GM19193 (cell line): ENCODE results near the gene ETF1.

Experiments used
- POLR2A ChIP-seq: IDR thresholded peaks from 4 replicates; pipeline ENCODE4 v1.6.1; 2011; ENCODE audit not compliant: insufficient read depth, insufficient read length; ENCODE audit errors: extremely low read depth

Gene ETF1

DNA sequence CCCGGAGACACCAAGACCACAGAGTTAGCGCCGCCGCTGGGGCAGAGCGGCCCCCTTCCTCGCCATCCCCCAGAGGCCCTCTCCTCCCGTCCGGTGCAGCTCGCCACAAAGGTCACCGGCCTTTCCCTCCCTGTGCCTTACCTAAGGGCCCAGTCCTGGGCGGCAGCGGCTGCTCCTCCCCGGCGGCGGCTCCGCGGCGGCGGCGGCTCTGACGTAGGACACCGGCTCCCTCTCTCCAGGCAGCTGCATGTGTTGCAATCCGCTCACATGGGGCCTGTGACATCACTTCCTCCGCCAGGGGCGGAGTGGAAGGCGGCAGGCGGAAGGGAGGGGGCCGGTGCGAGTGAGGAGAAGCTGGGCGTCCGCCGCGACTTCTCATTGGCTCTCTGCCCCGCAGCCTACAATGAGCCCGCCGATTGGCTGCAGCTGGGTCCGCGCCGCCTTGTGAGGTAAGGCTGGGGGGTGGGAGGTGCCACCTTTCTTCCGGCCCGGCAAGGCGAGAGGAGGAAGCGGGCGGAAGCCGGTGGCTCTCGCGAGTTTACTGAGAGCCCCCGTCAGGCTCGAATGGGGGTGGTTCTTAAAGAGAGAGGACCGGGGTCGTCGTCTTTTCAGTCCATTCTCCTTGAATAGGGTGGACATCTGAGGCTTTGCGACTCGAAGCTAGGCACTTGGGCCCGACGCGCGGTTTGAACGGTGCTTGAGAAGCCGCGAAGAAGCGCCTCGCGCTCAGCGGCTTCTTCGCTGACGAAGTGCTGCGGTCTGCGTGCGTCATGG lies at the start of gene ETF1:
ETF1 (minus strand) TSS at position 281 of the 774 bp plus-strand sequence. CDS start 318 bp downstream, outside the sequence.
- TF ChIP-seq POLR2A: peak; percentile 68

DNA sequence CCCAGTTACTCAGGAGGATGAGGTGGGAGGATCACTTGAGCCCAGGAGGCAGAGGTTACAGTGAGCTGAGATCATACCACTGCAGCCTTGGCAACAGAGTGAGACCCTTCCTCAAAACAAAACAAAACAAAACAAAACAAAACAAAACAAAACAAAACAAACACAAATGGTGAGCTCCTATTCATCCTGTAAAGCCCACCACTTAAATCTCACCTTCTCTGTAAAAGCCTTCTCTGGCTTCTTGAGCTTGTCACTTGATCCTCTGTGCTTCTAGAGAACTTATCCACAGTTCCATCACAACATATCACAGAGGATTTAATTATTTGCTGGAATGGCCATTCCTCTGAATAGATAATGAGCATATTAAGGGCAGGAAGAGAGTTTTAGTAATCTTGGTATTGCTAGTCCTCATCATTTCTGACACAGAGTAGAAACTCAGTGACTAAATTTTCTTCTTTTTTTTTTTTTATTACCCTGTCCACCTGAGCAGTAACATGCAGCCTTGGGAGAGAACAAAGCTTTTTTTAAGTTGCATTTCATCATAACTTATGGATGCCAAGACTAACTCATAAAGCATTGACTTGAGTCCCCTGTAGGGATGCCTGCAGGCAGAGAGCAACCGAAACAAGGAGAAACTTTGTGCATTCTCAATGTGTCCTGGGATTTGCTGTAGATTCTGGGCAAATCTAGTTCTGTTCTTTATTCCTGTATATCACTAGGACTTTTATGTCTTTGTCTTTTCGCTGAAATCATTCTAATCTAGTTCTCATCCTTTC lies 45.2 kb upstream of the ETF1 start:
- TF ChIP-seq POLR2A: no peak

DNA sequence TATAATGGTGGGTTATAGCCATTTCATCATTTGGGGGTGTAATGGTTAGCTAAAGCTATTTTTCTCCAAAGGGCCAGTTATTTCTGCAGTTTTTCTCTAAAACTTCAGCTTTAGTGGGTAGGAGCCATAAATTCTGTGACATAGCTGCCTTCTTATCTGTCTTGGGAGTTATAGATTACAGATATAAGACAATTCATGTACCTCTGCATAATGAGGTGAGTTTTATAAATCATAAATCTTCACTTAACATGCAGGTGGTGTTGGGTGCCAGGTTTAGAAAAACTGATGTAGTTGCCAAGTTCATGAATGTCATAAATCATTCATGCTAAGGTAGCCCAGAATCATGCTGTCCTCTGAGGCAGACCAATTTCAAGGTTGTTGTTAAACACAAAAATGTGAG lies 42.1 kb upstream of the ETF1 start:
- TF ChIP-seq POLR2A: no peak

DNA sequence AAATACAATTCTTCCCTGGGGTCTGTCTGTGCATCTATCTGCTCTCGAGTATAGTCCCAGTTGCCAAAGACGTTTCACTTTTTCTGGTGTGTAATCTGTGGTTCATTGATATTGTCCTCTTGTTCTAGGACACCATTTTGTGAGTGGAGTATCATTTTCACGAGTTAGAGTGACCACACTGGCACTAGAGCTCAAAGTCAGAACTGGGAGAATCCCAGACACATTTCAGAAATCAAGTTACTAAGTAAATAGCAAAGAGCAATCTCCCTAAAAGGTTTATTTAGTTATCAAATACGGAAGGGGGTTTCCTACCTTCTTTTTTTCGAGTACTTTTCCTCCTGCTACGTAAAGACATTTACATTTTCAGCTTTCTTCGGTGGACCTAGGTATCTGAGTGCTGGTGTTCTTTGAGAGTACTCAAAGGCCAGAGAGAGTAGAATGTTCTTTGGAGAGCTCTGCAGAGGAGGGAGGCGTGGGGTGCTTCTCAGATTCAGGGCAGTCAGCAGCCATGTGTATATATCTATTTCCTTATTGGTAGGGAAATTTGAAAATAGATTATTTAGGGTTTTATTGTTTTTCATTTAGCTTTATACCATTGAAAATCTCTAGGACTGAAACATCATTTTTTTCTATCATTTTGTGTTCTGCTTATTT lies 41.1 kb upstream of the ETF1 start:
- TF ChIP-seq POLR2A: no peak

DNA sequence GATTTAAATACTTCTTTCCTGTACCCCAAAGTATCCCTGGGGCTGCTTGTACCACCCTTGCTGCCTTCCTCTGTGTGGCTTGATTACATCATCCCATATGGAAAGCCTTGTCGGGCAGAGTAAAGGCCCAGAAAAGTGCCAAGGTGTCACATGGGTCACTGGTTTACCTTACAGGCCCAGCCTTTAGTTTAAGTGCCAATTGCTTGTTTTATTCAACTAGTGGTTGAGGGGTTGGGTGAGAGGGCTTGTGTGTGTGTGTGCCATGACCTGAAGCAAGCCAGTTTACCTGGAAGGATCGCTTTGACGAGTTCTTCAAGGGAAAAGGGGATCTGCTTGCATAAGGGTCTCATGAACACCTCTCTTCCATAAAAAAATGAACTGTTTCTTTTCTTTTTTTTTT lies 39.9 kb upstream of the ETF1 start:
- TF ChIP-seq POLR2A: no peak

DNA sequence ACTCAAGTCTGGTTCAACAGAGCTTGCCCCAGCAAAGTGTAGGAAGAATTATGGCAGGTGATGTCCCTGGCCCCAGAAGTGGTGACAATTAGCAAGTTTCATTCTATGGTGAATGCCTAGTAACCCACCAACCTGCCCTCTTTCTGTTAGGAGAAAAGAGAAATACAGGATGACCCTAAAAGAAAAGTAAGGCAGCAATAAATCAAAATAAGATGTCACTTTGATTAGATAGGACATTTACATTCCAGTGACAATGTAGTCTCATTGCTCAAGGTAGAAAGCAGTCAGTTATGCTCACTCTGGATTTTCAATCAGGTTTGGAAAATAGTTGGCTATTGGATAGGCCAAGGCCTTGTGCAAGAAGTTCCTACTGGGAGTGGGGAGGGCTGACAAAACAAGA lies 37.7 kb upstream of the ETF1 start:
- TF ChIP-seq POLR2A: no peak

DNA sequence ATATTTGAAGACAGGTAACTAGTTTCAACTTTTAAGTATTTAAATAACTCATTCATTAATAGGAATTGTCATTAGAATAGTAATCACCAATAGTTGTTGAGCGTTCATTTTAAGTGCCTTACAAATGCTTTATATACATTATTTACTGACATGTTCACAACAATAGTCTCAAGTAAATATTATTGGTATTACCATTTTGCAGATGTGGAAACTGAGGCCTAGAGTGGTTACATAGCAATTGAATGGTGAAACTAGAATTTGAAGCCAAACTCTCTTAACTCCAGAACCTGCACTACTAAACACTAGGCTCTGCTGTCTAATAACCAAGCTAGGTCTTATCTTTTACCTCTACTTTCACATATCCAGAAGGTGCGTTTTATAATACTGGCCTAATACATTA lies 37.0 kb upstream of the ETF1 start:
- TF ChIP-seq POLR2A: no peak

DNA sequence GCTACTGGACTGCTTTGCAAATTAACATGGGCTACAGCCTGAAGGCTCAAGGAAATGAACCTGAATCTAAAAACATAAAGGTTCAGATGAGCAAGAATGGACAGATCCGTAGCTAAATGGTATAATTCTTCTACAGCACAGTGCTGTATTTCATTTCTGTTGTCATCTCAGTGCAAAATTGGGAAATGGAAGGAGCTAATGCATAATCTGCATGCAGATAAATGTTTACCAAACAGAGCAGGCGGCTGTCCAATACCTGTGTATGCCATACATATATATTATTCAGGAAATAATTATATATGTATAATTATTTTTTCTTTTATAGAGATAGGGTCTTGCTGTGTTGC lies 36.5 kb upstream of the ETF1 start:
- TF ChIP-seq POLR2A: no peak

DNA sequence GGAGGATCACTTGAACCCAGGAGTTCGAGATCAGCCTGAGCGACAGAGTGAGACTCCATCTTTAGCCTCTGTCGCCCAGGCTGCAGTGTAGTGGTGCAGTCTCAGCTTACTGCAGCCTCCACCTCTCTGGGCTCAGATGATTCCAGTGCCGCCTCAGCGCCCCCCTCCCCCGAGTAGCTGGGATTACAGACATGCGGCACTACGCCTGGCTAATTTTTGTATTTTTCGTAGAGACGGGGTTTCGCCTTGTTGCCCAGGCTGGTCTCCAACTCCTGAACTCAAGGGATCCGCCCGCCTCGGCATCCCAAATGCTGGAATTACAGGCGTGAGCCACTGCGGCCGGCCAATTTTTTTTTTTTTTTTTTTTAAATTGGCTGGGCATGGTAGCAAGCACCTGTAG lies 34.4 kb upstream of the ETF1 start:
- no peak for TF ChIP-seq POLR2A

DNA sequence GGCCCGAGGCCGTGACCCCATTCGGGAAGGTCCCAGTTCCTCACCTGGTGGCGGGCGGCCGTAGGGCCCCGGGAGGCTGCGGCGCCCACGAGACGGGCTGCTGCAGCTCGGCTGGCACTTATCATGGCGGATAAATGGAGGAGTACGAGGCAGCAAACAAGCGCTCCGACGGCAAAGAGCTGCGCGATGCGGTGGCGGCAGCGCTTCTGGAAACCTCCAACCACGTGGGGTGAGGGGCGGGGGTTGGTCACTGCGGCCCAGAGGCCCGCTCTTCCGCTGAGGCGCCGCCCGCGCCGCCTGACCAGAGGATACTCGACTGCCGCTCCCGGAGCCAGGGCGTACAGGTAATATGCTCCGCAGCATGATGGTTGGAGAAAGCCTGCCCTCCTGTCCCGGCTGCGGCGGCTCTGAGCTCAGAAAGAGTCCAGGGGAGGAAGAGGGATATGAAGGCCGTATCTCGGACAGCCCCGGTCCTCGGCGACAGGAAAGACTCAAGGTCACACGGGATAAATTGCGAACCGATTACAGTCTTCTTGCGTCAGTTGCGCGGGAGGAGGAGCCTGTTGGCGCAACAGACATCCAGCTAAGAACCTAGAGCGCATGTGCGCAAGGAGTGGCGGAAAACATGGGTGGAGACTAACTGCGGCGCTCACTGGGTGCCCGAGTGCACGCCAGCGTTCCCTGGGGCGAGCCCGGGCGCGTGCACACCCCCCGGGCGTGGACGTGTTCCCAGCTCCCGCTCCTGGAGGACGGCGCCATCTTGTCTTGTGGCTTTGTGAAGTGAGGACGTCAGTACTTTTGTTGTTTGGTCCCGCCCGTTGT lies 32.4 kb upstream of the ETF1 start, which contains the start of gene HSPA9:
HSPA9 (minus strand) TSS at position 208 of the 822 bp plus-strand sequence; CDS start at position 125, 83 bp downstream.
- TF ChIP-seq POLR2A: peak; percentile 83

DNA sequence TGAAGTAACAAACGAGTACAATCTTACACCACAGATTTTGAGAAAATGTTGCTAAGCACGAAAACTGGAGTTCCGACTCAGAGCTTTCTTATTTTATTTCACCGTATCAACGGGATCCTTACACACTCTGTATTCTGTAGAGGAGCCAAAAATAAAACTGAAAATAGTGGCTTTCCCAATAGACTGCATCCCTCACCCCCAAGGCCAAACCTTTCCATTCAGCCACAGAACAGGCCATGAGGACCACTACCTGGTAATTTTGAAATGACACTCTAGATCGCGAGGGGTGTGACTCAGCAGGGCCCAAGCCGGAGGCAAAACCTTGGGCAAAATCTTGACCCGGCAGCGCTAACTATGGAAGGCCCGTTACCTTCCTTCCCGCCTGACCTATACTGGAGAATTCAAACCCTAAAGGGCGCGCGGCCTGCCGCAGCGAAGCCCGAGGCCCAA lies 31.7 kb upstream of the ETF1 start:
- no peak for TF ChIP-seq POLR2A

DNA sequence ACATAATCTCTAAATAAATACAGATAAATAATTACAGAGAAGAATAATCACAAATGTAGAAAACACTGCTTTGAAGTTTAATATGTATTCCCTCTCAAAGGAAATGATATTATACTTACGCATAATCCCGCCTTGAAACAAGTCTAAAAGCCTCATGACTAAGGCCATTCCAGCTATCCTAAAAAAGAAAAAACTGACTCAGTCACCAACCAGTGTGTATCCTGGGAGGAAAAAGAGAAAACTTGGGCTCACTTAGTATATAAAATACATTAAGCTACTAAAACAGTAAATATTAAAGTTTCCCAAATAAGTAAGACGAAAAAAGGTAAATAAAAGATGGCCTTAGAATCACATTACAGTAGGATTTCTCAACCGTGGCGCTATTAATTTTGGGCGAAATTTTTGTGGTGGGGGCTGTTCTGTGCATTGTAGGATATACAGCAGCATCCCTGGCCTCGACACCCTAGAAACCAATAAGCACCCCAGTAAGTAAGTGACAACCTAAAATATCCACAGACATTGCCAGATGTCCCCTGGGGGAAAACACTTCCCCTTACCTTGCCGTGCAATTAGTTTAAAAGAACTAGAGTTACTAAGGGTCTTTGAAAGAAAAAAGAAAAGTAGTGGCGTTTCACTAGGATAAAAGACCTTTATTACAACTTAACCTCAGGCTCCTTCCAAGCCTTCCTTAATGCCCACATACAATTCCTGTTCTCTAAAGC lies 31.1 kb upstream of the ETF1 start:
- no peak for TF ChIP-seq POLR2A

DNA sequence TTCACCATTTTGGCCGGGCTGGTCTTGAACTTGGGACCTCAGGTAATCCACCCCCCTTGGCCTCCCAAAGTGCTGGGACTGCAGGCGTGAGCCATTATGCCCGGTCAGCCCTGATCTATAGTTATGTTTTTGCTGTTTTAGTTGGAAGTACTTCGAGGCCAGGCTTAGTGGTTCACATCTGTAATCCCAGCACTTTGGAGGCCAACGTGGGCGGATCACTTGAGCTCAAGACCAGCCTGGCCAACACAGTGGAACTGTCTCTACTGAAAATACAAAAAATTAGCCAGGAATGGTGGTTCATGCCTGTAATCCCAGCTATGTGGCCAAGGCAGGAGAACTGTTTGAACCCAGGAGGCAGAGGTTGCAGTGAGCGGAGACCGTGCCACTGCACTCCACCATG lies 30.2 kb upstream of the ETF1 start:
- TF ChIP-seq POLR2A: no peak

DNA sequence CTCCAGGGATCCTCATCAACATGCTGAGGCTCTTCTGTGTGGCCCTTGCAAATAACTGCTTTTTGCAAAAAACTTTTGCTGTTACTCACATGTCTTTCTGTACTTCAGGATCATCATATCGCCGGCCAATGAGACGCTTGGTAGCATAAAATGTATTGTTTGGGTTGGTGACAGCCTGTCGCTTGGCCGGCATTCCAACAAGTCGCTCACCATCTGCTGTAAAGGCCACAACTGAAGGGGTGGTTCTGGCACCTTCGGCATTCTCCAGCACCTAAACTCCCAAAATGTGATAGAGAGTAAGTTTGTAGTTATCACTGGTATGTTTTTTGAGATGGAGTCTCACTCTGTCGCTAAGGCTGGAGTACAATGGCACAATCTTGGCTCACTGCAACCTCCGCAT lies 27.8 kb upstream of the ETF1 start:
- no peak for TF ChIP-seq POLR2A
